Heart left ventricle (tissue), 16 donors: ENCODE measurements around the gene XRCC5. TPM values are rescaled to one million over a fixed set of nuclear protein-coding genes. Genes with fewer than 3 reads are reported as not detected.

Experiments used
- ATAC-seq, 4 donors: fragments of 200-7000 bp; cut with Tn5 transposase; one replicate each; pipeline ENCODE4 v1.9.1; 2020 to 2022; ENCODE audit warnings: moderate library complexity in 4 of 4, mild to moderate bottlenecking in 3 of 4, moderate number of reproducible peaks in 1 of 4
- DNase-seq, 5 donors: peaks; one replicate each; pipeline ENCODE4 v3.0.0-alpha.2; 2020
- H3K27ac ChIP-seq, 12 donors: fragments of 200-600 bp; sonication (generic) in 4 of 12; one replicate each; pipeline versions ENCODE4 v1.5.0 to v1.8.0; 2016 to 2022; ENCODE audit warnings: mild to moderate bottlenecking in 2 of 12
- H3K27me3 ChIP-seq, 9 donors: fragments of 200-600 bp; sonication (generic) in 2 of 9; one replicate each; pipeline versions ENCODE4 v1.5.1 to v1.8.0; 2016 to 2022; ENCODE audit warnings: mild to moderate bottlenecking in 3 of 9
- H3K36me3 ChIP-seq, 9 donors: fragments of 200-600 bp; sonication (generic) in 2 of 9; one replicate each; pipeline versions ENCODE4 v1.5.0 to v1.8.0; 2018 to 2022; ENCODE audit warnings: mild to moderate bottlenecking in 2 of 9
- H3K4me1 ChIP-seq, 12 donors: fragments of 200-600 bp; sonication (generic) in 4 of 12; one replicate each; pipeline versions ENCODE4 v1.5.0 to v1.8.0; 2016 to 2022; ENCODE audit warnings: mild to moderate bottlenecking in 3 of 12
- H3K4me3 ChIP-seq, 12 donors: fragments of 200-600 bp; sonication (generic) in 4 of 12; one replicate each; pipeline versions ENCODE4 v1.5.0 to v1.8.0; 2017 to 2022; ENCODE audit warnings: mild to moderate bottlenecking in 9 of 12, moderate library complexity in 4 of 12
- H3K9me3 ChIP-seq, 12 donors: fragments of 200-600 bp; sonication (generic) in 4 of 12; one replicate each; pipeline versions ENCODE4 v1.5.0 to v1.8.0; 2016 to 2022; ENCODE audit warnings: mild to moderate bottlenecking in 1 of 12
- CTCF ChIP-seq, 12 donors: fragments of 200-600 bp; sonication (generic) in 4 of 12; IDR thresholded peaks; one replicate each; pipeline versions ENCODE4 v1.5.0 to v1.8.0; 2018 to 2022; ENCODE audit warnings: antibody characterized with exemption in 12 of 12, mild to moderate bottlenecking in 5 of 12
- POLR2A ChIP-seq, 2 donors: fragments of 450-650 bp; IDR thresholded peaks; one replicate each; pipeline ENCODE4 v1.6.1; 2017; ENCODE audit warnings: antibody characterized with exemption in 2 of 2, mild to moderate bottlenecking in 2 of 2, moderate library complexity in 2 of 2
- WGBS, 4 donors: extraction: QIAGEN DNeasy Blood & Tissue Kit in 2 of 4; methylation state at CpG; one replicate each; pipeline versions ENCODE4 v1.1.5 to v1.1.7; 2013 to 2018; 5-methylcytosine and 5-hydroxymethylcytosine counted together
- intact Hi-C, 10 donors: fragments of 100-400 bp; cut with DNase I; formaldehyde crosslinking; loops; one replicate each; pipeline versions ENCODE4 v1.11.1 to v1.14.2; 2022
- polyA plus RNA-seq, 2 donors: library from polyadenylated mRNA; stranded (reverse); fragments of 200-250 nt; gene quantifications; one replicate each; pipeline ENCODE4 v1.2.3, GENCODE V29; 2013
- total RNA-seq, 9 donors: library from RNA; depleted of rRNA in 2 of 9; stranded (reverse); fragments of >200 nt in 2 of 9; fragmentation: NEBNext Ultra II Directional in 3 of 9; extraction: Animal tissue kit (Norgen Biotek cat#: 25700) in 3 of 9; gene quantifications; one replicate each; pipeline versions ENCODE4 v1.1.0 to v1.2.4, GENCODE V29; 2016 to 2023
- donor health status: ischemic (EF 13 %, LVEDD 7.1; RV severe dilation, severe dysfunction).
- donor health status: healthy with polysubstance abuse.
- donor health status: DM: no; HTN: yes; CAD: no.
- donor health status: DM: no; HTN: no; CAD: no.
- donor health status: ischemic (EF 25% LVEDD 6.9; RV normal size, moderate dysfunction).
- donor health status: ischemic (EF 25% LVEDD 5.7; RV mildly dilated, moderate dysfunction).
- donor health status: healthy.
- donor health status: DM: yes; HTN: yes; CAD: no.
- donor health status: ischemic (EF 35%, LVEDD 5.7; RV mildly dilated, moderate dysfunction).
- donor health status: nonischemic (EF 11% LVEDD 7.7; RV severe dilation, severe dysfunction).
- donor health status: DM: yes; HTN: yes; CAD: no.
- donor health status: PGD.
- donor health status: ischemic (EF 29% LVEDD 5.4; RV normal size, mild dysfunction).
- donor health status: nonischemic (EF 23%, LVEDD 6.1; RV moderate dilation, normal function).

Gene XRCC5
- total and polyA plus RNA-seq, 11 donors, result 40.0 to 197 (median 126) TPM

- TF ChIP-seq POLR2A (IDR thresholded peaks at IDR 0.05), result no peak
- no peak for TF ChIP-seq CTCF (IDR thresholded peaks at IDR 0.05)
- Histone ChIP-seq H3K4me3 (no peak overlapping the region), H3K27me3 (no peaks in the 10 kb centered on the region), H3K27ac (no peak overlapping the region), H3K4me1 (peaks cover 0 to 63% (median 23%) of the 10 kb centered on the region in 12 donors), H3K9me3 (no peaks in the 10 kb centered on the region), H3K36me3 (peaks cover 0 to 88% (median 82%) of the 10 kb centered on the region in 9 donors)
- ATAC-seq (no peak), DNase-seq (no peak)
- 83 to 100% (median 98%) methylated on average over 1 of the region's 1 CpG for WGBS, 4 donors
- intact Hi-C loops, result no loop called here
Observed at GRCh38 chr2:216116418-216116817, 7.3 kb downstream of the XRCC5 start.

- H3K4me1 ChIP-seq, result peaks cover 0 to 51% (median 15%) of the 10 kb centered on the region in 12 donors
- peaks cover 0 to 88% (median 82%) of the 10 kb centered on the region in 9 donors for H3K36me3 ChIP-seq
- no peak for ATAC-seq
- WGBS, 4 donors, result 74 to 81% (median 79%) methylated on average over 4 of the region's 4 CpGs
- no peaks in the 10 kb centered on the region for H3K27me3 ChIP-seq
- H3K9me3 ChIP-seq, result no peaks in the 10 kb centered on the region
- intact Hi-C loops, result no loop called here
- H3K27ac ChIP-seq, result no peak overlapping the region
- no peak for DNase-seq
- TF ChIP-seq POLR2A (IDR thresholded peaks at IDR 0.05), result no peak
- TF ChIP-seq CTCF (IDR thresholded peaks at IDR 0.05), result no peak
- no peak overlapping the region for H3K4me3 ChIP-seq
Observed at GRCh38 chr2:216117561-216118340, 8.6 kb downstream of the XRCC5 start.

- DNase-seq (no peak), ATAC-seq (no peak)
- H3K27ac ChIP-seq, result no peak overlapping the region
- no peak for TF ChIP-seq POLR2A (IDR thresholded peaks at IDR 0.05)
- no peak for TF ChIP-seq CTCF (IDR thresholded peaks at IDR 0.05)
- H3K36me3 ChIP-seq, result peaks cover 0 to 88% (median 82%) of the 10 kb centered on the region in 9 donors
- no peak overlapping the region for H3K4me3 ChIP-seq
- H3K4me1 ChIP-seq, result peaks cover 0 to 44% (median 14%) of the 10 kb centered on the region in 12 donors
- H3K27me3 ChIP-seq, result no peaks in the 10 kb centered on the region
- no peaks in the 10 kb centered on the region for H3K9me3 ChIP-seq
- intact Hi-C loops, result no loop called here
- 82 to 92% (median 90%) methylated on average over 1 of the region's 1 CpG for WGBS, 4 donors
Observed at GRCh38 chr2:216118474-216118873, 9.3 kb downstream of the XRCC5 start.

DNA sequence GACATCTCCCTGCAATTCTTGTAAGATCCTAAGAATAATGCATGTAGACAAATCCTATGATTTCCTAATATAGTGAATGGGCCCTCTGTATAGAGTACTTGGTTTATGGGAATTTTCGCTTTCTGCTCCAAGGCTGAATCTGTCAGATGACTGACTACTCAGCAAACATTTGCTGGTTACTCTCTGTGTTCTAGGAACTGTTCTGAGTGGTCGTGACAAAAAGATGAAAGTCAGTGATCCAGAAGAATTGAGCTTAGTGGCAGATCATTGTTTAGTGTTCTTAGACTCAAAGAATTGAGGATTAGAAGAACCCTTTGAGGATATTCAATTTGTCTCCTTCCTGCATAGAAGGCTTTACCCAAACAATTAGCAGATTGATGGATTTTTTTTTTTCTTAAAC is 10.0 kb downstream of the XRCC5 start:
- DNase-seq (no peak), ATAC-seq (no peak)
- Histone ChIP-seq H3K27ac (no peak overlapping the region), H3K4me3 (no peak overlapping the region), H3K27me3 (no peaks in the 10 kb centered on the region), H3K9me3 (no peaks in the 10 kb centered on the region), H3K4me1 (peaks cover 0 to 38% (median 12%) of the 10 kb centered on the region in 12 donors), H3K36me3 (peaks cover 0 to 88% (median 82%) of the 10 kb centered on the region in 9 donors)
- intact Hi-C loops, result no loop called here
- no peak for TF ChIP-seq CTCF (IDR thresholded peaks at IDR 0.05)
- no peak for TF ChIP-seq POLR2A (IDR thresholded peaks at IDR 0.05)
- 80 to 89% (median 84%) methylated on average over 2 of the region's 2 CpGs for WGBS, 4 donors
